ENCODE data around the gene SAPCD2. TPM values are rescaled to one million over a fixed set of nuclear protein-coding genes. Genes with fewer than 3 reads are reported as not detected.

The SAPCD2 gene
- total and polyA plus RNA-seq, 2 of the 8 experiments (the other 6 are each of a cell fraction or from before 2014, with no cell fraction given), result 12.7 to 32.1 TPM

DNA sequence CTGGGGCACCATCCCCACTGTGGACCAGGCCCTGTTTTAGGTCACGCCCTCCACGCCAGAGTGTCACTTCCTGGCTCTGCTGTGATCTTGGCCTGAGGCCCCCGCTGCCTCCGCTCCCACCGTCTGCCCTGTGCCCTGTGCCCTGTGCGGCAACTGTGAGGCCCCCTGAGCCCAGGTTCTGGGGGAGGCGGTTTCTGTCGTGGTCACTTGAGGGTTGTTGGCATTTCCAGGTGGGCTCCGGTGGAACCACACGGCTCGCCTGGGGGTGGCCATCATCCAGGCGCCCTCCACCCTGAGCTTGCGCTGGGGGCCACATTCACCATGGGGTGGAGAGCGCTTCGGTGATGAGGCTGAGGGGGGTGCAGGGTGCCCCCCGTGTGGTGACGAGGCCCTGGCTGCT lies 37.6 kb upstream of the SAPCD2 start:
- Histone ChIP-seq H2BK5ac (ENCODE audit: low read depth, low read length) (no peak overlapping the region), H3K18ac (ENCODE audit: extremely low read depth, low read length) (no peak overlapping the region), H2BK20ac (ENCODE audit: low read length) (no peak overlapping the region), H3K27me3 (replicated peaks in 1 of 4; ENCODE audit: control insufficient read depth in 3 of 4, extremely low read depth in 1 of 4, insufficient read depth in 3 of 4, low read length in 3 of 4) (peaks cover 0 to 5% (median under 1%) of the 10 kb centered on the region in 4 experiments; a peak in 2 of 7 replicates), H3K23me2 (ENCODE audit: low read depth, low read length) (no peaks in the 10 kb centered on the region), H2BK12ac (ENCODE audit: low read depth, low read length) (no peak overlapping the region), H3K56ac (replicated peaks; ENCODE audit: insufficient read length, low read depth, low read length) (no peak overlapping the region), H3K4me1 (replicated peaks in 1 of 4; ENCODE audit: control insufficient read depth in 3 of 4, insufficient read depth in 4 of 4, low read length in 3 of 4) (0 out of 7 replicates have a peak, but pooled peaks cover 0 to 3% (median 0%) of the 10 kb centered on the region in 4 experiments), H2AK5ac (ENCODE audit: low read depth, low read length) (no peak overlapping the region), H2BK120ac (replicated peaks; ENCODE audit: low read depth, low read length) (no peak overlapping the region), H3K79me1 (ENCODE audit: low read depth, low read length) (peaks cover 2% of the 10 kb centered on the region), H2BK15ac (ENCODE audit: low read length) (no peak overlapping the region), H3K4me2 (ENCODE audit: insufficient read depth in 1 of 2, low read depth in 2 of 2, low read length in 2 of 2) (no peak overlapping the region), H3K4ac (replicated peaks; ENCODE audit: insufficient read length, low read depth, low read length) (no peak overlapping the region), H3K14ac (ENCODE audit: insufficient read length) (no peak overlapping the region), H3K9me3 (ENCODE audit: insufficient read depth in 2 of 2, low read depth in 1 of 2, low read length in 1 of 2) (peaks cover 5 to 6% of the 10 kb centered on the region in 2 experiments; a peak in 3 of 4 replicates), H3K9ac (replicated peaks in 1 of 4; ENCODE audit: extremely low read depth in 1 of 4, low read depth in 3 of 4, low read length in 3 of 4) (no peak overlapping the region), H2AFZ (ENCODE audit: low read length) (no peak overlapping the region), H3K23ac (ENCODE audit: insufficient read length) (no peak overlapping the region), H4K20me1 (replicated peaks in 1 of 2; ENCODE audit: control insufficient read depth in 1 of 2, insufficient read depth in 2 of 2, low read length in 2 of 2) (no peaks in the 10 kb centered on the region), H4K91ac (replicated peaks; ENCODE audit: insufficient read length, low read length) (no peak overlapping the region), H3K4me3 (ENCODE audit: extremely low read depth in 1 of 4, insufficient read depth in 2 of 4, low read depth in 3 of 4, low read length in 4 of 4) (no peak overlapping the region), H4K8ac (ENCODE audit: extremely low read depth, insufficient read depth, low read length) (no peak overlapping the region; the same call in 1 of the 2 replicates), H3K36me3 (ENCODE audit: control insufficient read depth in 2 of 4, insufficient read depth in 4 of 4, low read length in 3 of 4) (peaks cover 6 to 15% (median 11%) of the 10 kb centered on the region in 4 experiments; a peak in 6 of 8 replicates), H3K27ac (ENCODE audit: low read depth, low read length) (no peak overlapping the region), H3K79me2 (ENCODE audit: control insufficient read depth in 1 of 2, insufficient read depth in 2 of 2, low read length in 2 of 2) (no peaks in the 10 kb centered on the region), H4K5ac (ENCODE audit: insufficient read length, low read depth, low read length) (no peak overlapping the region)
- WGBS, 2 experiments (ENCODE audit: extremely low coverage in 1 of 2, insufficient coverage in 1 of 2, insufficient read length in 1 of 2, insufficient replicate concordance in 2 of 2, low coverage in 1 of 2, low lambda C conversion rate in 2 of 2, missing lambda C conversion rate in 1 of 2), result 93% methylated on average over 16 of the region's 17 CpGs; no CpG with 5 or more reads in 1 of the 2 experiments
- ChIA-PET CTCF (ENCODE audit: partially characterized antibody) (interaction anchor here (1.0 to 1.8 kb wide), 5 partner anchors 12 to 762 kb away, joined by 3 to 4 read pairs (median 3); no protein-coding TSS in a partner anchor), POLR2A (ENCODE audit: partially characterized antibody) (interaction anchor here (0.7 kb wide), 1 partner anchor 27 kb away, joined by 3 read pairs; no protein-coding TSS in a partner anchor)
- no peak for FAIRE-seq
- TF ChIP-seq RBBP5 (IDR thresholded peaks at IDR 0.05; ENCODE audit: borderline replicate concordance, low read depth, low read length) (no peak), CEBPB (IDR thresholded peaks at IDR 0.05; ENCODE audit: low read depth, low read length) (no peak), RNF2 (IDR thresholded peaks at IDR 0.05; ENCODE audit: borderline replicate concordance, low read depth, low read length, missing control alignments, poor library complexity, severe bottlenecking) (no peak), EZH2 (IDR thresholded peaks at IDR 0.05; ENCODE audit: low read depth, low read length, severe bottlenecking) (no peak), JUN (IDR thresholded peaks at IDR 0.05; ENCODE audit: low read depth, low read length) (no peak), SUZ12 (IDR thresholded peaks at IDR 0.05; ENCODE audit: low read length) (no peak), SAP30 (IDR thresholded peaks at IDR 0.05; ENCODE audit: insufficient read depth, insufficient replicate concordance, low read length) (no peak), SP2 (IDR thresholded peaks at IDR 0.05; ENCODE audit: low read length) (no peak), CREB1 (IDR thresholded peaks at IDR 0.05) (no peak), PHF8 (conservative IDR thresholded peaks at IDR 0.05; ENCODE audit: low read depth, low read length) (no peak), RFX5 (IDR thresholded peaks at IDR 0.05; ENCODE audit: borderline replicate concordance, low read depth, low read length) (no peak), ASH2L (IDR thresholded peaks at IDR 0.05; ENCODE audit: low read length) (no peak)
- TF ChIP-seq, protein P1, sequence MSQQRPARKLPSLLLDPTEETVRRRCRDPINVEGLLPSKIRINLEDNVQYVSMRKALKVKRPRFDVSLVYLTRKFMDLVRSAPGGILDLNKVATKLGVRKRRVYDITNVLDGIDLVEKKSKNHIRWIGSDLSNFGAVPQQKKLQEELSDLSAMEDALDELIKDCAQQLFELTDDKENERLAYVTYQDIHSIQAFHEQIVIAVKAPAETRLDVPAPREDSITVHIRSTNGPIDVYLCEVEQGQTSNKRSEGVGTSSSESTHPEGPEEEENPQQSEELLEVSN (IDR thresholded peaks at IDR 0.05), result no peak
- no peak for DNase-seq (ENCODE audit: low read depth in 1 of 2, low spot score in 2 of 2)
